GM12864 (cell line): ENCODE measurements around the gene KANSL1.

Source experiments
- DNase-seq: peaks from one replicate; pipeline ENCODE4 v3.0.0-alpha.2; 2011; ENCODE audit warnings: low read depth
- H3K4me3 ChIP-seq: 2 replicates; pipeline ENCODE4 v1.5.1; 2011; ENCODE audit warnings: mild to moderate bottlenecking, low read depth, low read length, control low read depth
- CTCF ChIP-seq: IDR thresholded peaks from 2 replicates; pipeline ENCODE4 v1.5.1; 2011; ENCODE audit warnings: low read depth, mild to moderate bottlenecking, moderate library complexity, low read length, control low read depth, inconsistent platforms; ENCODE audit errors: missing control alignments

Gene KANSL1

GRCh38 chr17:46163316-46163715, 29.9 kb downstream of the KANSL1 start:
- DNase-seq = no peak
- TF ChIP-seq CTCF = no peak
- H3K4me3 ChIP-seq = no peak overlapping the region

GRCh38 chr17:46162866-46163265, 30.4 kb downstream of the KANSL1 start:
- DNase-seq = no peak
- TF ChIP-seq CTCF = no peak
- no peak overlapping the region for H3K4me3 ChIP-seq

- H3K4me3 ChIP-seq = no peak overlapping the region
- no peak for DNase-seq
- TF ChIP-seq CTCF = no peak
Observed at GRCh38 chr17:46160169-46160568, 33.1 kb downstream of the KANSL1 start.

- no peak for DNase-seq
- H3K4me3 ChIP-seq = no peak overlapping the region
- no peak for TF ChIP-seq CTCF
Observed at GRCh38 chr17:46159686-46160085, 33.5 kb downstream of the KANSL1 start.

- H3K4me3 ChIP-seq = no peak overlapping the region
- no peak for DNase-seq
Observed at GRCh38 chr17:46158323-46159296, 34.6 kb downstream of the KANSL1 start.

GRCh38 chr17:46157443-46158062, 35.7 kb downstream of the KANSL1 start:
- DNase-seq = no peak
- H3K4me3 ChIP-seq = no peak overlapping the region
- TF ChIP-seq CTCF = no peak

More at GRCh38 chr17:46158323-46159296, 34.6 kb downstream of the KANSL1 start:
- TF ChIP-seq CTCF = no peak
